Measurements from ENCODE around the gene GABBR2.

- no peak for TF ChIP-seq EZH2 (IDR thresholded peaks at IDR 0.05; ENCODE audit: low read depth)
- no peak for TF ChIP-seq CTCF (conservative IDR thresholded peaks at IDR 0.05)
Measured at GRCh38 chr9:98550206-98550820, 158.4 kb downstream of the GABBR2 start.
